HG03095 (cell line): ENCODE results near the gene FOLR3.
"Not testable (repeated sequence)": the region's sequence is repeated elsewhere in the genome, so short reads cannot be mapped to it uniquely, and the experiment has no call there.

Experiments used
- ATAC-seq: cut with Tn5 transposase; IDR thresholded peaks from one replicate; pipeline ENCODE4 v1.9.1; 2021; ENCODE audit warnings: moderate library complexity; ENCODE audit not compliant: unreplicated experiment

FOLR3 gene

GRCh38 chr11:72162891-72163492, 27.5 kb downstream of the FOLR3 start:
- ATAC-seq, result no peak

- ATAC-seq, result not testable (repeated sequence)
Measured at GRCh38 chr11:72164187-72164586, 28.7 kb downstream of the FOLR3 start.

GRCh38 chr11:72169046-72169555, 33.6 kb downstream of the FOLR3 start:
- not testable (repeated sequence) for ATAC-seq

- not testable (repeated sequence) for ATAC-seq
Measured at GRCh38 chr11:72169754-72170153, 34.2 kb downstream of the FOLR3 start.

GRCh38 chr11:72172043-72172442, 36.5 kb downstream of the FOLR3 start:
- not testable (repeated sequence) for ATAC-seq

GRCh38 chr11:72173291-72173690, 37.8 kb downstream of the FOLR3 start:
- no peak for ATAC-seq

GRCh38 chr11:72174302-72175070, 39.0 kb downstream of the FOLR3 start:
- ATAC-seq, result no peak

GRCh38 chr11:72177656-72178055, 42.1 kb downstream of the FOLR3 start:
- ATAC-seq, result no peak

GRCh38 chr11:72179049-72179803, 43.7 kb downstream of the FOLR3 start:
- ATAC-seq, result no peak

- no peak for ATAC-seq
Measured at GRCh38 chr11:72179804-72180396, 44.4 kb downstream of the FOLR3 start.

GRCh38 chr11:72180892-72181552, 45.5 kb downstream of the FOLR3 start:
- not testable (repeated sequence) for ATAC-seq

- ATAC-seq, result not testable (repeated sequence)
Measured at GRCh38 chr11:72181553-72181958, 46.0 kb downstream of the FOLR3 start.

GRCh38 chr11:72188267-72188666, 52.7 kb downstream of the FOLR3 start:
- ATAC-seq, result no peak
